Measurements from ENCODE around the gene POU2AF1.
A peak's percentile ranks its signal among the peaks of the same experiment; 100 is the strongest.

Gene POU2AF1

GRCh38 chr11:111355101-111355500 lies 24.0 kb downstream of the POU2AF1 start:
- peak overlapping the region; percentile 72; the same call in 1 of the 2 replicates for H3K27ac ChIP-seq
- no peak for TF ChIP-seq CTCF (conservative IDR thresholded peaks at IDR 0.05)

GRCh38 chr11:111354601-111354891 lies 24.5 kb downstream of the POU2AF1 start:
- no peak for TF ChIP-seq CTCF (conservative IDR thresholded peaks at IDR 0.05)
- H3K27ac ChIP-seq, result peak overlapping the region; percentile 72; the same call in 1 of the 2 replicates

- peak overlapping the region; percentile 72 for H3K27ac ChIP-seq
- TF ChIP-seq CTCF (conservative IDR thresholded peaks at IDR 0.05), result no peak
Measured at GRCh38 chr11:111353776-111354600, 25.1 kb downstream of the POU2AF1 start.

- H3K27ac ChIP-seq, result peak overlapping the region; percentile 72
- no peak for TF ChIP-seq CTCF (conservative IDR thresholded peaks at IDR 0.05)
Measured at GRCh38 chr11:111352935-111353710, 26.0 kb downstream of the POU2AF1 start.

- TF ChIP-seq CTCF (conservative IDR thresholded peaks at IDR 0.05), result no peak
- peak overlapping the region; percentile 72 for H3K27ac ChIP-seq
Measured at GRCh38 chr11:111352231-111352746, 26.8 kb downstream of the POU2AF1 start.

- no peak for TF ChIP-seq CTCF (conservative IDR thresholded peaks at IDR 0.05)
- H3K27ac ChIP-seq, result peak overlapping the region; percentile 72
Measured at GRCh38 chr11:111351374-111352055, 27.6 kb downstream of the POU2AF1 start.

- H3K27ac ChIP-seq, result peak overlapping the region; percentile 72
- no peak for TF ChIP-seq CTCF (conservative IDR thresholded peaks at IDR 0.05)
Measured at GRCh38 chr11:111350811-111351210, 28.3 kb downstream of the POU2AF1 start.

Measured in VCaP (cell line).